Measurements from ENCODE around the gene AP1G1. TPM values are rescaled to one million over a fixed set of nuclear protein-coding genes. Genes with fewer than 3 reads are reported as not detected.
"Not testable (repeated sequence)": the region's sequence is repeated elsewhere in the genome, so short reads cannot be mapped to it uniquely, and the experiment has no call there.

Gene AP1G1
- total RNA-seq, 3 donors from 2014 or later = 65.8 to 121 (median 95.7) TPM

GRCh38 chr16:71689901-71690300 is 118.7 kb downstream of the AP1G1 start:
- no peak for DNase-seq (ENCODE audit: low spot score in 2 of 2)
- TF ChIP-seq CTCF (IDR thresholded peaks at IDR 0.05) = no peak
- TF ChIP-seq POLR2A (IDR thresholded peaks at IDR 0.05) = no peak
- TF ChIP-seq POLR2AphosphoS5 (IDR thresholded peaks at IDR 0.05) = no peak
- intact Hi-C loops (cut with DNase I; ENCODE audit: low total_unique reads) = no loop called here
- H3K4me3 ChIP-seq = no peak overlapping the region
- H3K9me3 ChIP-seq = no peaks in the 10 kb centered on the region
- H3K36me3 ChIP-seq = no peaks in the 10 kb centered on the region
- no peak overlapping the region for H3K27ac ChIP-seq
- no peaks in the 10 kb centered on the region for H3K27me3 ChIP-seq
- H3K4me1 ChIP-seq = no peaks in the 10 kb centered on the region

- DNase-seq (ENCODE audit: low spot score in 2 of 2) = no peak
- TF ChIP-seq CTCF (IDR thresholded peaks at IDR 0.05) (no peak), POLR2AphosphoS5 (IDR thresholded peaks at IDR 0.05) (no peak), POLR2A (IDR thresholded peaks at IDR 0.05) (no peak)
- H3K4me1 ChIP-seq = no peaks in the 10 kb centered on the region
- no peak overlapping the region for H3K4me3 ChIP-seq
- intact Hi-C loops (cut with DNase I; ENCODE audit: low total_unique reads) = no loop called here
- no peak overlapping the region for H3K27ac ChIP-seq
- H3K9me3 ChIP-seq = no peaks in the 10 kb centered on the region
- no peaks in the 10 kb centered on the region for H3K27me3 ChIP-seq
- no peaks in the 10 kb centered on the region for H3K36me3 ChIP-seq
Measured at GRCh38 chr16:71687861-71688260, 120.8 kb downstream of the AP1G1 start.

- intact Hi-C loops (cut with DNase I; ENCODE audit: low total_unique reads); H3K4me3 ChIP-seq; H3K27me3 ChIP-seq; H3K4me1 ChIP-seq; H3K36me3 ChIP-seq; DNase-seq (ENCODE audit: low spot score in 2 of 2); H3K27ac ChIP-seq; H3K9me3 ChIP-seq: not testable (repeated sequence)
Measured at GRCh38 chr16:71684280-71684679, 124.4 kb downstream of the AP1G1 start.

DNA sequence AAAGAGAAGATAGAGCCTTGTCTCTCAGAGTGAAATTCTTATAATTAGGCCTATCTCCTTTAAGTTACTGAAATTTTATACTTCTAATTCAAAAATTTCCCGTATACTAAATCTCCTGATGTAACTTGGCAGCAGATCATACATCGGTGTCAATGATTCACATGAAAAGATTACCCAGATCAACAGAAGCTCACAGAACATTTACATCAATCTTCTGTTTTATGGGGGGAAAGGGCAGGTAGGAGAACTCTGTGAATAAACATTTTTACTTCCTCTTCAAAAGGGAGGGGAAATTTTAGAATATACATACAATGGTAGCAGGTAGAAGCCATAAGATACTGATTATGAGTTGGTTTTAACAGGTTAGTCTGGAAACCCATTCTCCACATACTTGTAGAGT is 127.3 kb downstream of the AP1G1 start:
- no peaks in the 10 kb centered on the region for H3K9me3 ChIP-seq
- H3K36me3 ChIP-seq = peaks cover 2% of the 10 kb centered on the region
- no peak overlapping the region for H3K4me3 ChIP-seq
- no peak for TF ChIP-seq CTCF (IDR thresholded peaks at IDR 0.05)
- H3K27ac ChIP-seq = no peak overlapping the region
- DNase-seq (ENCODE audit: low spot score in 2 of 2) = no peak
- intact Hi-C loops (cut with DNase I; ENCODE audit: low total_unique reads) = no loop called here
- no peaks in the 10 kb centered on the region for H3K4me1 ChIP-seq
- H3K27me3 ChIP-seq = no peaks in the 10 kb centered on the region

Other genes starting within 250 kb of the AP1G1 start
- 100 to 1,000 TPM in 2 of 3 donors, 1 to 10 TPM in 1; 5.1 to 566 (median 212) TPM for gene TAT, start 231.7 kb downstream of the AP1G1 start, total RNA-seq
- 10 to 100 TPM in 2 of 3 donors, not detected in 1; 11.8 to 21.5 TPM for gene MARVELD3, start 182.7 kb downstream of the AP1G1 start, total RNA-seq
- 10 to 100 TPM; 12.5 to 16.1 (median 15.5) TPM for gene PHLPP2, start 84.1 kb downstream of the AP1G1 start, total RNA-seq
- 10 to 100 TPM; 19.3 to 41.1 (median 28.0) TPM for gene ATXN1L, start 37.1 kb upstream of the AP1G1 start, total RNA-seq
- 10 to 100 TPM in 1 of 3 donors, 1 to 10 TPM in 2; 3.7 to 11.1 (median 9.8) TPM for gene ZNF821, start 75.3 kb upstream of the AP1G1 start, total RNA-seq
- 100 to 1,000 TPM; 217 to 303 (median 253) TPM for gene IST1, start 86.7 kb upstream of the AP1G1 start, total RNA-seq
- gene PKD1L3, start 191.6 kb upstream of the AP1G1 start, total RNA-seq = under 1 TPM; under 0.01 to 0.80 (median 0.73) TPM
- gene DHODH, start 199.9 kb upstream of the AP1G1 start, total RNA-seq = 1 to 10 TPM; 4.0 to 7.8 (median 6.2) TPM
- 100 to 1,000 TPM in 1 of 3 donors, 10 to 100 TPM in 2; 24.5 to 543 (median 61.9) TPM for gene HP, start 245.7 kb upstream of the AP1G1 start, total RNA-seq

All from breast epithelium (tissue), 4 donors.